HEK293 (cell line): ENCODE measurements around the gene CARM1.

Source experiments
- GLIS2 ChIP-seq: fragments of 450-650 bp; formaldehyde crosslinking; IDR thresholded peaks from 2 replicates; pipeline ENCODE4 v1.5.1; 2016; ENCODE audit warnings: missing biosample characterization, missing genetic modification characterization
- KLF10 ChIP-seq: fragments of 450-650 bp; IDR thresholded peaks from 2 replicates; pipeline ENCODE4 v1.5.1; 2018; ENCODE audit warnings: missing biosample characterization, mild to moderate bottlenecking, missing genetic modification characterization
- KLF7 ChIP-seq: fragments of 450-650 bp; formaldehyde crosslinking; IDR thresholded peaks from 2 replicates; pipeline ENCODE4 v1.5.1; 2016; ENCODE audit warnings: missing biosample characterization, missing genetic modification characterization, borderline replicate concordance
- KLF8 ChIP-seq: fragments of 450-650 bp; formaldehyde crosslinking; IDR thresholded peaks from 2 replicates; pipeline ENCODE4 v1.5.1; 2016; ENCODE audit warnings: missing biosample characterization, missing genetic modification characterization
- MYNN ChIP-seq: fragments of 450-650 bp; formaldehyde crosslinking; IDR thresholded peaks from 2 replicates; pipeline ENCODE4 v1.5.1; 2016; ENCODE audit warnings: missing biosample characterization, missing genetic modification characterization, borderline replicate concordance
- OVOL3 ChIP-seq: fragments of 450-650 bp; formaldehyde crosslinking; IDR thresholded peaks from 2 replicates; pipeline ENCODE4 v1.5.1; 2016; ENCODE audit warnings: missing biosample characterization, missing genetic modification characterization
- SCRT2 ChIP-seq: fragments of 450-650 bp; formaldehyde crosslinking; IDR thresholded peaks from 2 replicates; pipeline ENCODE4 v1.5.1; 2016; ENCODE audit warnings: missing biosample characterization, missing genetic modification characterization
- YY2 ChIP-seq: fragments of 450-650 bp; formaldehyde crosslinking; IDR thresholded peaks from 2 replicates; pipeline ENCODE4 v1.5.1; 2016; ENCODE audit warnings: missing biosample characterization, missing genetic modification characterization
- ZBTB7A ChIP-seq: fragments of 450-650 bp; formaldehyde crosslinking; IDR thresholded peaks from 2 replicates; pipeline ENCODE4 v1.5.1; 2016; ENCODE audit warnings: low read depth, missing biosample characterization, missing genetic modification characterization
- ZBTB8A ChIP-seq: fragments of 450-650 bp; formaldehyde crosslinking; IDR thresholded peaks from 2 replicates; pipeline ENCODE4 v1.5.1; 2016; ENCODE audit warnings: missing biosample characterization, missing genetic modification characterization
- ZNF121 ChIP-seq: fragments of 450-650 bp; formaldehyde crosslinking; IDR thresholded peaks from 2 replicates; pipeline ENCODE4 v1.5.1; 2016; ENCODE audit warnings: missing biosample characterization, missing genetic modification characterization
- ZNF155 ChIP-seq: fragments of 450-650 bp; formaldehyde crosslinking; IDR thresholded peaks from 2 replicates; pipeline ENCODE4 v1.5.1; 2016; ENCODE audit warnings: missing biosample characterization, missing genetic modification characterization
- ZNF184 ChIP-seq: fragments of 450-650 bp; IDR thresholded peaks from 2 replicates; pipeline ENCODE4 v1.5.1; 2018; ENCODE audit warnings: missing biosample characterization, mild to moderate bottlenecking, missing genetic modification characterization
- ZNF2 ChIP-seq: fragments of 450-650 bp; formaldehyde crosslinking; IDR thresholded peaks from 2 replicates; pipeline ENCODE4 v1.5.1; 2016; ENCODE audit warnings: missing biosample characterization, missing genetic modification characterization
- ZNF202 ChIP-seq: fragments of 450-650 bp; formaldehyde crosslinking; IDR thresholded peaks from 2 replicates; pipeline ENCODE4 v1.5.1; 2016; ENCODE audit warnings: missing biosample characterization, missing genetic modification characterization, borderline replicate concordance
- ZNF223 ChIP-seq: fragments of 450-650 bp; formaldehyde crosslinking; IDR thresholded peaks from 2 replicates; pipeline ENCODE4 v1.5.1; 2016; ENCODE audit warnings: missing biosample characterization, missing genetic modification characterization
- ZNF239 ChIP-seq: fragments of 450-650 bp; formaldehyde crosslinking; IDR thresholded peaks from 2 replicates; pipeline ENCODE4 v1.5.1; 2016; ENCODE audit warnings: missing biosample characterization, missing genetic modification characterization
- ZNF324 ChIP-seq: fragments of 450-650 bp; formaldehyde crosslinking; IDR thresholded peaks from 2 replicates; pipeline ENCODE4 v1.5.1; 2016; ENCODE audit warnings: missing biosample characterization, missing genetic modification characterization
- ZNF366 ChIP-seq: fragments of 450-650 bp; formaldehyde crosslinking; conservative IDR thresholded peaks from 2 replicates; pipeline ENCODE4 v1.5.1; 2016; ENCODE audit warnings: missing biosample characterization, missing genetic modification characterization
- ZNF529 ChIP-seq: fragments of 450-650 bp; formaldehyde crosslinking; IDR thresholded peaks from 2 replicates; pipeline ENCODE4 v1.5.1; 2017; ENCODE audit warnings: missing genetic modification characterization, missing biosample characterization; ENCODE audit not compliant: insufficient replicate concordance
- ZNF654 ChIP-seq: fragments of 450-650 bp; formaldehyde crosslinking; IDR thresholded peaks from 2 replicates; pipeline ENCODE4 v1.5.1; 2016; ENCODE audit warnings: low read depth, missing biosample characterization, missing genetic modification characterization
- ZNF658 ChIP-seq: fragments of 450-650 bp; formaldehyde crosslinking; IDR thresholded peaks from 2 replicates; pipeline ENCODE4; 2016; ENCODE audit warnings: missing biosample characterization, missing genetic modification characterization
- ZSCAN16 ChIP-seq: fragments of 450-650 bp; formaldehyde crosslinking; IDR thresholded peaks from 2 replicates; pipeline ENCODE4 v1.5.1; 2016; ENCODE audit warnings: missing biosample characterization, missing genetic modification characterization
- ZSCAN23 ChIP-seq: fragments of 450-650 bp; formaldehyde crosslinking; IDR thresholded peaks from 2 replicates; pipeline ENCODE4 v1.5.1; 2016; ENCODE audit warnings: missing biosample characterization, missing genetic modification characterization
- TF ChIP-seq, protein P1 (sequence below): fragments of 450-650 bp; formaldehyde crosslinking; IDR thresholded peaks from 2 replicates; pipeline ENCODE4 v1.5.1; 2016; ENCODE audit warnings: missing biosample characterization, missing genetic modification characterization
- TF ChIP-seq, protein P2 (sequence below): fragments of 450-650 bp; formaldehyde crosslinking; IDR thresholded peaks from 2 replicates; pipeline ENCODE4 v1.5.1; 2016; ENCODE audit warnings: missing biosample characterization, missing genetic modification characterization
- TF ChIP-seq, protein P3 (sequence below): sonication (generic); formaldehyde crosslinking; IDR thresholded peaks from 2 replicates; pipeline ENCODE4 v1.8.1; 2022; ENCODE audit warnings: mild to moderate bottlenecking, moderate library complexity, missing genetic modification reagents
- TF ChIP-seq, protein P4 (sequence below): fragments of 450-650 bp; formaldehyde crosslinking; IDR thresholded peaks from 2 replicates; pipeline ENCODE4 v1.5.1; 2016; ENCODE audit warnings: missing biosample characterization, missing genetic modification characterization
- TF ChIP-seq, protein P5 (sequence below): fragments of 450-650 bp; formaldehyde crosslinking; optimal IDR thresholded peaks from 2 replicates; pipeline ENCODE3; 2016; ENCODE audit warnings: missing biosample characterization, mild to moderate bottlenecking, missing genetic modification characterization
- TF ChIP-seq, protein P6 (sequence below): fragments of 450-650 bp; formaldehyde crosslinking; IDR thresholded peaks from 2 replicates; pipeline ENCODE4 v1.5.1; 2017; ENCODE audit warnings: missing biosample characterization, missing genetic modification characterization

Gene CARM1

DNA sequence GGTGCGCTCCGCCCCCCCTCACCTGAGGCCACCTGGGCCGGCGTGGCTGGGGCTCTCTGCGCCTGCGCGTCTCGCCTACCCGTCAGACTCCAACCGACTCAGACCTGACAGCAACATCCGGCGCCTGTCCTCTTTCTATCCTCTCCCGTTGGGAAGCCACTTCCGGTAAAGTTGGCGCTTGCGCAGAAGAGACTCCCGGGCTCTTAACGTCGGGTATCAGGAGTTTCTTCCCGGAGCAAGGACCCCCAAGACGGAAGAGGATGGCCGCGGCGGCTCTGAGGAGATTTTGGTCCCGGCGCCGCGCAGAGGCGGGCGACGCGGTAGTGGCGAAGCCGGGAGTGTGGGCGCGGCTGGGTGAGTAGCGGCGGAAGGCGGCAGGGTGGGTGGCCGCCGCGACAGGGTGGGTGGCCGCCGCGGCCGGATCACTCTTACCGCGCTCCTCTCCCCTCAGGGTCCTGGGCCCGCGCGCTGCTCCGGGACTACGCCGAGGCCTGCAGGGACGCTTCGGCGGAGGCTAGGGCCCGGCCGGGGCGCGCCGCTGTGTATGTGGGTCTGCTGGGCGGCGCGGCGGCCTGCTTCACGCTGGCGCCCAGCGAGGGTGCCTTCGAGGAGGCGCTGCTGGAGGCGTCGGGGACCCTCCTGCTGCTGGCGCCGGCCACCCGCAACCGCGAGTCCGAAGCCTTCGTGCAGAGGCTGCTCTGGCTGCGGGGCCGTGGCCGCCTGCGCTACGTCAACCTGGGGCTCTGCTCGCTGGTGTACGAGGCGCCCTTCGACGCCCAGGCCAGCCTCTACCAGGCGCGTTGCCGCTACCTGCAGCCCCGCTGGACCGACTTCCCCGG, 57.4 kb downstream of the CARM1 start, which contains the start of the genes TIMM29 and YIPF2 (continued):
- TF ChIP-seq, protein P1, sequence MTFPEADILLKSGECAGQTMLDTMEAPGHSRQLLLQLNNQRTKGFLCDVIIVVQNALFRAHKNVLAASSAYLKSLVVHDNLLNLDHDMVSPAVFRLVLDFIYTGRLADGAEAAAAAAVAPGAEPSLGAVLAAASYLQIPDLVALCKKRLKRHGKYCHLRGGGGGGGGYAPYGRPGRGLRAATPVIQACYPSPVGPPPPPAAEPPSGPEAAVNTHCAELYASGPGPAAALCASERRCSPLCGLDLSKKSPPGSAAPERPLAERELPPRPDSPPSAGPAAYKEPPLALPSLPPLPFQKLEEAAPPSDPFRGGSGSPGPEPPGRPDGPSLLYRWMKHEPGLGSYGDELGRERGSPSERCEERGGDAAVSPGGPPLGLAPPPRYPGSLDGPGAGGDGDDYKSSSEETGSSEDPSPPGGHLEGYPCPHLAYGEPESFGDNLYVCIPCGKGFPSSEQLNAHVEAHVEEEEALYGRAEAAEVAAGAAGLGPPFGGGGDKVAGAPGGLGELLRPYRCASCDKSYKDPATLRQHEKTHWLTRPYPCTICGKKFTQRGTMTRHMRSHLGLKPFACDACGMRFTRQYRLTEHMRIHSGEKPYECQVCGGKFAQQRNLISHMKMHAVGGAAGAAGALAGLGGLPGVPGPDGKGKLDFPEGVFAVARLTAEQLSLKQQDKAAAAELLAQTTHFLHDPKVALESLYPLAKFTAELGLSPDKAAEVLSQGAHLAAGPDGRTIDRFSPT (tag by site-specific recombination): no peak
- TF ChIP-seq ZNF2 (tag by site-specific recombination): peak; percentile 71
- TF ChIP-seq GLIS2 (tag by site-specific recombination): no peak; the same call in 1 of the 2 replicates
- no peak for TF ChIP-seq ZNF239 (tag by site-specific recombination)
- TF ChIP-seq, protein P2, sequence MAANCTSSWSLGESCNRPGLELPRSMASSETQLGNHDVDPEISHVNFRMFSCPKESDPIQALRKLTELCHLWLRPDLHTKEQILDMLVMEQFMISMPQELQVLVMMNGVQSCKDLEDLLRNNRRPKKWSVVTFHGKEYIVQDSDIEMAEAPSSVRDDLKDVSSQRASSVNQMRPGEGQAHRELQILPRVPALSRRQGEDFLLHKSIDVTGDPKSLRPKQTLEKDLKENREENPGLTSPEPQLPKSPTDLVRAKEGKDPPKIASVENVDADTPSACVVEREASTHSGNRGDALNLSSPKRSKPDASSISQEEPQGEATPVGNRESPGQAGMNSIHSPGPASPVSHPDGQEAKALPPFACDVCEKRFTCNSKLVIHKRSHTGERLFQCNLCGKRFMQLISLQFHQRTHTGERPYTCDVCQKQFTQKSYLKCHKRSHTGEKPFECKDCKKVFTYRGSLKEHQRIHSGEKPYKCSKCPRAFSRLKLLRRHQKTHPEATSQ (tag by site-specific recombination): 0 out of 2 replicates have a peak, but pooled peaks have one; percentile 10
- peak; percentile 82 for TF ChIP-seq ZNF324 (tag by site-specific recombination)
- TF ChIP-seq YY2: peak; percentile 94
- no peak for TF ChIP-seq MYNN
- TF ChIP-seq KLF10: peak; percentile 63
- 0 out of 2 replicates have a peak, but pooled peaks have one; percentile 22 for TF ChIP-seq ZNF366 (tag by site-specific recombination)
- TF ChIP-seq ZNF658: no peak
- no peak for TF ChIP-seq ZNF121 (tag by site-specific recombination)
- no peak for TF ChIP-seq ZNF155 (tag by site-specific recombination)
- TF ChIP-seq ZSCAN16: no peak
- TF ChIP-seq KLF8 (tag by site-specific recombination): peak; percentile 83
- TF ChIP-seq ZSCAN23 (tag by site-specific recombination): no peak
- TF ChIP-seq SCRT2 (tag by site-specific recombination): 0 out of 2 replicates have a peak, but pooled peaks have one; percentile 62
- peak; percentile 29; the same call in 1 of the 2 replicates for TF ChIP-seq ZBTB7A (tag by site-specific recombination)
- peak; percentile 74 for TF ChIP-seq ZBTB8A (tag by site-specific recombination)
- 0 out of 2 replicates have a peak, but pooled peaks have one; percentile 28 for TF ChIP-seq ZNF184 (tag by site-specific recombination)
- TF ChIP-seq, protein P3, sequence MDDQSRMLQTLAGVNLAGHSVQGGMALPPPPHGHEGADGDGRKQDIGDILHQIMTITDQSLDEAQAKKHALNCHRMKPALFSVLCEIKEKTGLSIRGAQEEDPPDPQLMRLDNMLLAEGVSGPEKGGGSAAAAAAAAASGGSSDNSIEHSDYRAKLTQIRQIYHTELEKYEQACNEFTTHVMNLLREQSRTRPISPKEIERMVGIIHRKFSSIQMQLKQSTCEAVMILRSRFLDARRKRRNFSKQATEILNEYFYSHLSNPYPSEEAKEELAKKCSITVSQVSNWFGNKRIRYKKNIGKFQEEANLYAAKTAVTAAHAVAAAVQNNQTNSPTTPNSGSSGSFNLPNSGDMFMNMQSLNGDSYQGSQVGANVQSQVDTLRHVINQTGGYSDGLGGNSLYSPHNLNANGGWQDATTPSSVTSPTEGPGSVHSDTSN (CRISPR knock-in tag): no peak
- 0 out of 2 replicates have a peak, but pooled peaks have one; percentile 8 for TF ChIP-seq OVOL3
- TF ChIP-seq KLF7: 0 out of 2 replicates have a peak, but pooled peaks have one; percentile 30
- TF ChIP-seq ZNF223: no peak
- TF ChIP-seq, protein P4, sequence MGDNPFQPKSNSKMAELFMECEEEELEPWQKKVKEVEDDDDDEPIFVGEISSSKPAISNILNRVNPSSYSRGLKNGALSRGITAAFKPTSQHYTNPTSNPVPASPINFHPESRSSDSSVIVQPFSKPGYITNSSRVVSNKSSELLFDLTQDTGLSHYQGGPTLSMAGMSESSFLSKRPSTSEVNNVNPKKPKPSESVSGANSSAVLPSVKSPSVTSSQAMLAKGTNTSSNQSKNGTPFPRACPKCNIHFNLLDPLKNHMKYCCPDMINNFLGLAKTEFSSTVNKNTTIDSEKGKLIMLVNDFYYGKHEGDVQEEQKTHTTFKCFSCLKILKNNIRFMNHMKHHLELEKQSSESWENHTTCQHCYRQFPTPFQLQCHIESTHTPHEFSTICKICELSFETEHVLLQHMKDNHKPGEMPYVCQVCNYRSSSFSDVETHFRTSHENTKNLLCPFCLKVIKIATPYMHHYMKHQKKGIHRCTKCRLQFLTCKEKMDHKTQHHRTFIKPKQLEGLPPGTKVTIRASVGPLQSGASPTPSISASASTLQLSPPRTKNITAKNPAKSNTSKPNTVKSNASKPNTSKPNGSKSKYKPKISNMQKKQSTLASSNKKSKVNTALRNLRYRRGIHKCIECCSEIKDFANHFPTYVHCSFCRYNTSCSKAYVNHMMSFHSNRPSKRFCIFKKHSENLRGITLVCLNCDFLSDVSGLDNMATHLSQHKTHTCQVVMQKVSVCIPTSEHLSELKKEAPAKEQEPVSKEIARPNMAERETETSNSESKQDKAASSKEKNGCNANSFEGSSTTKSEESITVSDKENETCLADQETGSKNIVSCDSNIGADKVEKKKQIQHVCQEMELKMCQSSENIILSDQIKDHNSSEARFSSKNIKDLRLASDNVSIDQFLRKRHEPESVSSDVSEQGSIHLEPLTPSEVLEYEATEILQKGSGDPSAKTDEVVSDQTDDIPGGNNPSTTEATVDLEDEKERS (tag by site-specific recombination): no peak
- no peak for TF ChIP-seq ZNF529
- no peak for TF ChIP-seq ZNF202 (tag by site-specific recombination)
- TF ChIP-seq, protein P5, sequence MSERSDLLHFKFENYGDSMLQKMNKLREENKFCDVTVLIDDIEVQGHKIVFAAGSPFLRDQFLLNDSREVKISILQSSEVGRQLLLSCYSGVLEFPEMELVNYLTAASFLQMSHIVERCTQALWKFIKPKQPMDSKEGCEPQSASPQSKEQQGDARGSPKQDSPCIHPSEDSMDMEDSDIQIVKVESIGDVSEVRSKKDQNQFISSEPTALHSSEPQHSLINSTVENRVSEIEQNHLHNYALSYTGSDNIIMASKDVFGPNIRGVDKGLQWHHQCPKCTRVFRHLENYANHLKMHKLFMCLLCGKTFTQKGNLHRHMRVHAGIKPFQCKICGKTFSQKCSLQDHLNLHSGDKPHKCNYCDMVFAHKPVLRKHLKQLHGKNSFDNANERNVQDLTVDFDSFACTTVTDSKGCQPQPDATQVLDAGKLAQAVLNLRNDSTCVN (tag by site-specific recombination): peak; percentile 89
- TF ChIP-seq, protein P6, sequence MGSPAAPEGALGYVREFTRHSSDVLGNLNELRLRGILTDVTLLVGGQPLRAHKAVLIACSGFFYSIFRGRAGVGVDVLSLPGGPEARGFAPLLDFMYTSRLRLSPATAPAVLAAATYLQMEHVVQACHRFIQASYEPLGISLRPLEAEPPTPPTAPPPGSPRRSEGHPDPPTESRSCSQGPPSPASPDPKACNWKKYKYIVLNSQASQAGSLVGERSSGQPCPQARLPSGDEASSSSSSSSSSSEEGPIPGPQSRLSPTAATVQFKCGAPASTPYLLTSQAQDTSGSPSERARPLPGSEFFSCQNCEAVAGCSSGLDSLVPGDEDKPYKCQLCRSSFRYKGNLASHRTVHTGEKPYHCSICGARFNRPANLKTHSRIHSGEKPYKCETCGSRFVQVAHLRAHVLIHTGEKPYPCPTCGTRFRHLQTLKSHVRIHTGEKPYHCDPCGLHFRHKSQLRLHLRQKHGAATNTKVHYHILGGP (tag by site-specific recombination): no peak
- no peak for TF ChIP-seq ZNF654
